IMR-90 (cell line): ENCODE results near the gene GPR3. TPM values are rescaled to one million over a fixed set of nuclear protein-coding genes. Genes with fewer than 3 reads are reported as not detected.
A peak's percentile ranks its signal among the peaks of the same experiment; 100 is the strongest.

Experiments
- ATAC-seq: fragments of 200-7000 bp; cut with Tn5 transposase; 2 replicates; pipeline ENCODE4 v1.9.1; 2020; ENCODE audit warnings: low read depth, mild to moderate bottlenecking, moderate library complexity
- BruUV-seq: library from RNA; stranded (reverse); fragments of 400-500 nt; replicated peaks from 2 replicates; lab custom pipeline; 2021; lab: Mats Ljungman, UMichigan
- CTCF ChIA-PET: fragments of 300-600 bp; formaldehyde crosslinking; extraction: SDS; loops from one replicate; lab custom pipeline; 2021; ENCODE audit warnings: antibody characterized with exemption; lab: Yijun Ruan, JAX
- POLR2A ChIA-PET: fragments of 300-600 bp; sonication (Branson Sonifier 250); formaldehyde crosslinking; loops from one replicate; lab custom pipeline; 2022; ENCODE audit warnings: antibody characterized with exemption; ENCODE audit not compliant: unreplicated experiment; lab: Charles Lee
- DNase-seq: peaks from one replicate; pipeline ENCODE4 v3.0.0; 2013
- H2AFZ ChIP-seq: replicated peaks from 2 replicates; pipeline ENCODE3; 2013; ENCODE audit warnings: low read length, mild to moderate bottlenecking; ENCODE audit not compliant: poor library complexity
- H2AK5ac ChIP-seq: 2 replicates; pipeline ENCODE4 v1.6.1; 2013; ENCODE audit warnings: low read depth, low read length, inconsistent platforms
- H2AK9ac ChIP-seq: replicated peaks from 2 replicates; pipeline ENCODE3; 2013; ENCODE audit warnings: mild to moderate bottlenecking, low read depth, low read length, moderate library complexity; ENCODE audit not compliant: poor library complexity
- H2BK120ac ChIP-seq: 2 replicates; pipeline ENCODE4 v1.6.1; 2013; ENCODE audit warnings: low read depth, low read length, inconsistent platforms
- H2BK15ac ChIP-seq: 3 replicates; pipeline ENCODE4 v1.6.1; 2013; ENCODE audit warnings: low read depth, low read length, inconsistent platforms
- H2BK20ac ChIP-seq: 2 replicates; pipeline ENCODE4 v1.6.1; 2013; ENCODE audit warnings: low read depth, mild to moderate bottlenecking, inconsistent platforms, low read length, moderate library complexity
- H2BK5ac ChIP-seq: 2 replicates; pipeline ENCODE4 v1.6.1; 2013; ENCODE audit warnings: mild to moderate bottlenecking, low read depth, low read length, inconsistent platforms; ENCODE audit not compliant: poor library complexity, severe bottlenecking
- H3K14ac ChIP-seq: replicated peaks from 2 replicates; pipeline ENCODE4 v1.6.1; 2013; ENCODE audit warnings: low read depth, low read length, inconsistent platforms
- H3K18ac ChIP-seq: 2 replicates; pipeline ENCODE4 v1.6.1; 2013; ENCODE audit warnings: low read depth, low read length, control low read depth
- H3K23ac ChIP-seq: 2 replicates; pipeline ENCODE4 v1.6.1; 2013; ENCODE audit warnings: low read depth, low read length, inconsistent platforms
- H3K27ac ChIP-seq: 2 replicates; pipeline ENCODE4 v1.5.1; 2013; ENCODE audit warnings: mild to moderate bottlenecking, control low read depth, low read length; ENCODE audit not compliant: insufficient read depth
- H3K27me3 ChIP-seq: 2 replicates; pipeline ENCODE4 v1.6.1; 2013; ENCODE audit warnings: low read length; ENCODE audit not compliant: control insufficient read depth, insufficient read depth
- H3K36me3 ChIP-seq: 2 replicates; pipeline ENCODE4 v1.6.1; 2013; ENCODE audit warnings: low read length, mixed read lengths; ENCODE audit not compliant: control insufficient read depth, insufficient read depth
- H3K4ac ChIP-seq: 2 replicates; pipeline ENCODE4 v1.6.1; 2013; ENCODE audit warnings: low read depth, low read length, inconsistent platforms
- H3K4me1 ChIP-seq: 2 replicates; pipeline ENCODE4 v1.6.1; 2013; ENCODE audit warnings: low read length, mixed read lengths; ENCODE audit not compliant: control insufficient read depth, insufficient read depth
- H3K4me2 ChIP-seq: 2 replicates; pipeline ENCODE4 v1.6.1; 2013; ENCODE audit warnings: low read depth, mild to moderate bottlenecking, control low read depth, low read length, moderate library complexity
- H3K4me3 ChIP-seq: 2 replicates; pipeline ENCODE4 v1.5.1; 2013; ENCODE audit warnings: low read depth, mild to moderate bottlenecking, control low read depth, low read length, moderate library complexity; ENCODE audit not compliant: insufficient read depth
- H3K56ac ChIP-seq: 2 replicates; pipeline ENCODE4 v1.6.1; 2013; ENCODE audit warnings: low read length, inconsistent platforms; ENCODE audit not compliant: insufficient read depth; ENCODE audit errors: extremely low read depth
- H3K79me1 ChIP-seq, 2 experiments: 2 replicates each; pipeline ENCODE4 v1.6.1; 2013; ENCODE audit warnings: low read length in 2 of 2, inconsistent platforms in 1 of 2, low read depth in 1 of 2
- H3K9ac ChIP-seq: 2 replicates; pipeline ENCODE4 v1.6.1; 2013; ENCODE audit warnings: low read depth, low read length, control low read depth
- H3K9me1 ChIP-seq: 2 replicates; pipeline ENCODE4 v1.6.1; 2013; ENCODE audit warnings: low read length, inconsistent platforms; ENCODE audit not compliant: insufficient read depth
- H3K9me3 ChIP-seq: 2 replicates; pipeline ENCODE4 v1.6.1; 2013; ENCODE audit warnings: low read length; ENCODE audit not compliant: control insufficient read depth, insufficient read depth
- H4K20me1 ChIP-seq: 2 replicates; pipeline ENCODE4 v1.6.1; 2013; ENCODE audit warnings: low read length, inconsistent platforms; ENCODE audit not compliant: insufficient read depth
- H4K5ac ChIP-seq: 2 replicates; pipeline ENCODE4 v1.6.1; 2013; ENCODE audit warnings: mild to moderate bottlenecking, low read depth, low read length, control low read depth
- H4K8ac ChIP-seq, 2 experiments: 2 replicates each; pipeline ENCODE4 v1.6.1; 2013; ENCODE audit warnings: low read depth in 2 of 2, low read length in 2 of 2, control low read depth in 1 of 2, inconsistent platforms in 1 of 2
- H4K91ac ChIP-seq: 2 replicates; pipeline ENCODE4 v1.6.1; 2013; ENCODE audit warnings: low read depth, low read length, inconsistent platforms; ENCODE audit not compliant: insufficient read depth
- BHLHE40 ChIP-seq: fragments of 150-350 bp; IDR thresholded peaks from 2 replicates; pipeline ENCODE4 v1.6.1; 2016; ENCODE audit warnings: mild to moderate bottlenecking, low read depth, low read length
- CHD1 ChIP-seq: IDR thresholded peaks from 2 replicates; pipeline ENCODE4 v1.6.1; 2012; ENCODE audit warnings: low read depth, low read length, improper control_type of control experiment
- FOS ChIP-seq: fragments of 150-350 bp; IDR thresholded peaks from 2 replicates; pipeline ENCODE4 v1.6.1; 2016; ENCODE audit warnings: low read depth, low read length
- MAFK ChIP-seq: IDR thresholded peaks from 2 replicates; pipeline ENCODE4 v1.6.1; 2012; ENCODE audit warnings: low read depth, low read length, improper control_type of control experiment
- NFE2L2 ChIP-seq: fragments of 150-350 bp; IDR thresholded peaks from 2 replicates; pipeline ENCODE4 v1.6.1; 2016; ENCODE audit warnings: low read depth, mild to moderate bottlenecking, low read length
- POLR2A ChIP-seq: IDR thresholded peaks from 2 replicates; pipeline ENCODE4 v1.6.1; 2012; ENCODE audit warnings: mild to moderate bottlenecking, low read depth, low read length
- RAD21 ChIP-seq: IDR thresholded peaks from 2 replicates; pipeline ENCODE4 v1.6.1; 2012; ENCODE audit warnings: low read length, improper control_type of control experiment
- RCOR1 ChIP-seq: IDR thresholded peaks from 2 replicates; pipeline ENCODE4 v1.6.1; 2012; ENCODE audit warnings: mild to moderate bottlenecking, low read length, improper control_type of control experiment; ENCODE audit not compliant: insufficient replicate concordance
- SMC3 ChIP-seq: fragments of 150-350 bp; IDR thresholded peaks from 2 replicates; pipeline ENCODE4 v1.6.1; 2016; ENCODE audit warnings: low read depth, mild to moderate bottlenecking, antibody characterized with exemption, low read length, moderate library complexity
- WGBS, 2 experiments: methylation state at CpG; one replicate each; pipeline versions ENCODE4 v1.1.5 to v1.1.7; 2013; ENCODE audit warnings: missing lambda C conversion rate in 2 of 2; ENCODE audit not compliant: insufficient read length in 1 of 2; ENCODE audit errors: extremely low coverage in 2 of 2; 5-methylcytosine and 5-hydroxymethylcytosine counted together
- dilution Hi-C: fragments of 300-500 bp; cut with HindIII; formaldehyde crosslinking; loops from one replicate; pipeline ENCODE4 v1.14.3; 2018; ENCODE audit warnings: low sequenced_read_pairs; ENCODE audit not compliant: unreplicated experiment
- in situ Hi-C: fragments of 300-500 bp; cut with MboI; formaldehyde crosslinking; loops from 3 replicates; pipeline ENCODE4 v1.14.3; 2019; ENCODE audit warnings: low sequenced_read_pairs, inconsistent platforms, mixed read lengths
- intact Hi-C: fragments of 100-400 bp; cut with micrococcal nuclease; formaldehyde crosslinking; loops from 2 replicates; pipeline ENCODE4 v1.10.0; 2022
- polyA plus RNA-seq, 3 experiments: library from polyadenylated mRNA; depleted of rRNA; stranded (reverse); fragments of >200 nt; gene quantifications; 2 replicates each; pipeline ENCODE4 v1.2.3, GENCODE V29; 2012; ENCODE audit warnings: low replicate concordance in 1 of 3
- total RNA-seq: library from RNA; depleted of rRNA; stranded (reverse); fragments of >200 nt; gene quantifications from 2 replicates; pipeline ENCODE4 v1.2.3, GENCODE V29; 2012
- TF ChIP-seq, protein P1 (sequence below): conservative IDR thresholded peaks from 2 replicates; pipeline ENCODE4 v1.5.1; 2012; ENCODE audit warnings: mild to moderate bottlenecking, low read depth, low read length, improper control_type of control experiment
- TF ChIP-seq, protein P2 (sequence below): fragments of 150-350 bp; IDR thresholded peaks from 2 replicates; pipeline ENCODE4 v1.6.1; 2016; ENCODE audit warnings: low read depth, mild to moderate bottlenecking, low read length, moderate library complexity, borderline replicate concordance

GPR3 gene
- total and polyA plus RNA-seq, 2 of the 4 experiments (the other 2 are of a cell fraction) = 0.72 to 4.8 TPM

DNA sequence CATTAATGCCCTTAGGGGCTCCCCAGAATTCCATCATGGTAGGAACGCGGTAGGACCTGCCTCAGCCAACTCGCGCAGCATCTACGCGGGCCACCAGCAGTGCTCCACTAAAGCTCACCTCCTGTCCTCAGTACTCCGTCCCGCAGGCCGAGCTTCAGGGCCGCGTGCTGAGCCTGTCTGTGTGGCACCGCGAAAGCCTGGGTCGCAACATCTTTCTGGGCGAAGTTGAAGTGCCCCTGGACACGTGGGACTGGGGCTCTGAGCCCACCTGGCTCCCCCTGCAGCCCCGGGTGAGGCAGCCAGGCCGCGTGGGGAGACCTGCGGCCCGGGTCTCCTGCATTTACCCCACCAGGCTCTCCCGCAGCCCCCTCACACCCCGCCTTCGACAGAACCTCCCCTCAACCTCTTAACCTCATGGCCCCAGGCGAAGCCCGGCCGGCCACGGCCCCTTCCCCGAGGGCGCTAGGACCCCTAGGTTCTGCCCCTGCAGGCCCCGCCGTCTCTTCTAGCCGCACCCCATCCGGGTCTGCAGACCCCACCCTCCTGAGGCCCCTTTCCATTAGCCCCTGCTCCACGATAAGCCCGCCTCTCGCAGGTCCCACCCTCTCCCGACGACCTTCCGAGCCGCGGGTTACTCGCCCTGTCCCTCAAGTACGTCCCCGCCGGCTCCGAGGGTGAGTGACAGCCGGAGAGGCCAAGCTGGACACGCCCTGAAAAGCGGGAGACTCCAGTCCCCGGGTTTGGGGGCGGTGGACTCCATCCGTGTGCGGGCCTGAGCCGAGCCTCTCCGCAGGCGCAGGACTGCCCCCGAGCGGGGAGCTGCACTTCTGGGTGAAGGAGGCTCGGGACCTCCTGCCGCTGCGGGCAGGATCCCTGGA is 41.5 kb upstream of the GPR3 start:
- H4K8ac ChIP-seq = no peak overlapping the region
- dilution Hi-C loops = no loop called here
- H2AK9ac ChIP-seq = no peak overlapping the region
- ChIA-PET CTCF (no interaction called here), POLR2A (no interaction called here)
- no peak overlapping the region for H3K56ac ChIP-seq
- WGBS, 2 experiments = 36% methylated on average over 24 of the region's 62 CpGs; no CpG with 5 or more reads in 1 of the 2 experiments
- no peak overlapping the region for H3K4me3 ChIP-seq
- no peak overlapping the region for H4K91ac ChIP-seq
- no peaks in the 10 kb centered on the region; the same call in 1 of the 2 replicates for H3K9me1 ChIP-seq
- peaks cover 9% of the 10 kb centered on the region for H3K36me3 ChIP-seq
- no peaks in the 10 kb centered on the region for H3K9me3 ChIP-seq
- no peak for ATAC-seq
- no peak overlapping the region for H4K5ac ChIP-seq
- H3K27me3 ChIP-seq = no peaks in the 10 kb centered on the region; the same call in 1 of the 2 replicates
- H3K4me2 ChIP-seq = no peak overlapping the region
- H3K4me1 ChIP-seq = peaks cover 6% of the 10 kb centered on the region; the same call in 1 of the 2 replicates
- intact Hi-C loops = no loop called here
- no peak overlapping the region for H2BK120ac ChIP-seq
- no peak overlapping the region for H2BK5ac ChIP-seq
- no peaks in the 10 kb centered on the region for H4K20me1 ChIP-seq
- no peak overlapping the region for H3K23ac ChIP-seq
- no peaks in the 10 kb centered on the region for H3K79me1 ChIP-seq
- H2BK20ac ChIP-seq = no peak overlapping the region
- no peak overlapping the region for H3K4ac ChIP-seq
- BruUV-seq = no TSS peak
- no peak overlapping the region for H3K9ac ChIP-seq
- peak overlapping the region; percentile 33 for H2AFZ ChIP-seq
- no peak overlapping the region for H2AK5ac ChIP-seq
- no peak for TF ChIP-seq SMC3
- TF ChIP-seq, protein P1, sequence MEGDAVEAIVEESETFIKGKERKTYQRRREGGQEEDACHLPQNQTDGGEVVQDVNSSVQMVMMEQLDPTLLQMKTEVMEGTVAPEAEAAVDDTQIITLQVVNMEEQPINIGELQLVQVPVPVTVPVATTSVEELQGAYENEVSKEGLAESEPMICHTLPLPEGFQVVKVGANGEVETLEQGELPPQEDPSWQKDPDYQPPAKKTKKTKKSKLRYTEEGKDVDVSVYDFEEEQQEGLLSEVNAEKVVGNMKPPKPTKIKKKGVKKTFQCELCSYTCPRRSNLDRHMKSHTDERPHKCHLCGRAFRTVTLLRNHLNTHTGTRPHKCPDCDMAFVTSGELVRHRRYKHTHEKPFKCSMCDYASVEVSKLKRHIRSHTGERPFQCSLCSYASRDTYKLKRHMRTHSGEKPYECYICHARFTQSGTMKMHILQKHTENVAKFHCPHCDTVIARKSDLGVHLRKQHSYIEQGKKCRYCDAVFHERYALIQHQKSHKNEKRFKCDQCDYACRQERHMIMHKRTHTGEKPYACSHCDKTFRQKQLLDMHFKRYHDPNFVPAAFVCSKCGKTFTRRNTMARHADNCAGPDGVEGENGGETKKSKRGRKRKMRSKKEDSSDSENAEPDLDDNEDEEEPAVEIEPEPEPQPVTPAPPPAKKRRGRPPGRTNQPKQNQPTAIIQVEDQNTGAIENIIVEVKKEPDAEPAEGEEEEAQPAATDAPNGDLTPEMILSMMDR = no peak
- no peak for TF ChIP-seq NFE2L2
- TF ChIP-seq RAD21 = no peak
- no peak for TF ChIP-seq BHLHE40
- TF ChIP-seq POLR2A = no peak
- TF ChIP-seq, protein P2, sequence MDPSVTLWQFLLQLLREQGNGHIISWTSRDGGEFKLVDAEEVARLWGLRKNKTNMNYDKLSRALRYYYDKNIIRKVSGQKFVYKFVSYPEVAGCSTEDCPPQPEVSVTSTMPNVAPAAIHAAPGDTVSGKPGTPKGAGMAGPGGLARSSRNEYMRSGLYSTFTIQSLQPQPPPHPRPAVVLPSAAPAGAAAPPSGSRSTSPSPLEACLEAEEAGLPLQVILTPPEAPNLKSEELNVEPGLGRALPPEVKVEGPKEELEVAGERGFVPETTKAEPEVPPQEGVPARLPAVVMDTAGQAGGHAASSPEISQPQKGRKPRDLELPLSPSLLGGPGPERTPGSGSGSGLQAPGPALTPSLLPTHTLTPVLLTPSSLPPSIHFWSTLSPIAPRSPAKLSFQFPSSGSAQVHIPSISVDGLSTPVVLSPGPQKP = no peak
- no peak for TF ChIP-seq FOS
- no peak for TF ChIP-seq MAFK
- TF ChIP-seq CHD1 = no peak
- TF ChIP-seq RCOR1 = no peak
- no peak overlapping the region for H3K14ac ChIP-seq
- H3K18ac ChIP-seq = no peak overlapping the region
- in situ Hi-C loops = no loop called here
- no peak overlapping the region for H2BK15ac ChIP-seq
- H3K27ac ChIP-seq = no peak overlapping the region
- DNase-seq = no peak
